ENCODE data around the gene SYNGR4.

The SYNGR4 gene

GRCh38 chr19:48341515-48342413, 22.4 kb upstream of the SYNGR4 start:
- no peak for DNase-seq (ENCODE audit: low read depth)

- no peak for DNase-seq (ENCODE audit: low read depth)
Measured at GRCh38 chr19:48342414-48342738, 21.8 kb upstream of the SYNGR4 start.

GRCh38 chr19:48342841-48343540, 21.2 kb upstream of the SYNGR4 start:
- DNase-seq (ENCODE audit: low read depth): no peak

GRCh38 chr19:48344892-48345291, 19.3 kb upstream of the SYNGR4 start:
- DNase-seq (ENCODE audit: low read depth): no peak

DNA sequence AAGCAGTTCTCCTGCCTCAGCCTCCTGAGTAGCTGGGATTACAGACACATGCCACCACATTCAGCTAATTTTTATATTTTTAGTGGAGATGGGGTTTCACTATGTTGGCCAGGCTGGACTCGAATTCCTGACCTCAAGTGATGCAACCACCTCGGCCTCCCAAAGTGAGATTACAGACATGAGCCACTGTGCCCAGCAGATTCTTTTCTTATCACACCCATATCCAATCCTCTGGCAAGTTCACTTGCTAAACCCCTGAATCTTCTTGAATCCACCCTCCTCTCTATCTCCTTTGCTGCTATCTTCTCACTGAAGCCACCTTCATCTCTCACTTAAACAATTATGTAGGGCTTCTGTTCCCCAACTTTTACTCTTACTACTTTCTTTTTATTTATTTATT, 18.0 kb upstream of the SYNGR4 start:
- no peak for DNase-seq (ENCODE audit: low read depth)

DNA sequence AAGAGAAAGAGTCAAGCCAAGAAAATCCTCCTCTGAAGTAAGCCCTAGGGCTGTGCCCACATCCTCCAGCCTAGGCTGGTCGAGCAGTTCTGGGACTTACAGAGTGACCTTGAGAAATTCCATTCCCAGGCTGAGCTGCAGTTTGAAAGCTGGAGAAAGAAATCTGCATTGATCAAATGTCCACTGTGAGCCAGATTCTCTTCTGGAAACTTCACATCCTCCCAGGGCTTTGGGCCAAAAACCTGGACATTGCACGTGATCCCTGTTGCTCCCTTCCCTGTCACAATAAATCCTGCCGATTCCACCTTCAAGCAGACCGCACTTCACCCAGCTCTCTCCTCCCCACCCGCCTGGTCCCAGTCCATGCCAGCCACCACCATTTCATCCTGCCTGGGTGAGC, 16.1 kb upstream of the SYNGR4 start:
- no peak for DNase-seq (ENCODE audit: low read depth)

DNA sequence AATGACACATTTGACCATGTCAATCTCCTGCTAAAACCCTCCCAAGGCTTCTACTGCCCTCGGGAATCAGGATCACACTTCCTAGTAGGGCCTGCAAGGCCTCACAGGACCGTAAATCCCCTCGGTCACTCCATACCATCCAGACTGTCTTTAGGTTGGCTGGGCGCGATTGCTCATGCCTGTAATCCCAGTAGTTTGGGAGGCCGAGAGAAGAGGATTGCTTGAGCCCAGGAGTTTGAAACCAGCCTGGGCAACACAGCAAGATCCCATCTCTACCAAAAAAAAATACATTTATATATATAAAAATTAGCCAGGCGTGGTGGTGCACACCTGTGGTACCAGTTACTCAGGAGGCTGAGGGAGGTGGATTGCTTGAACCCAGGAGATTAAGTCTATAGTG, 15.4 kb upstream of the SYNGR4 start:
- no peak for DNase-seq (ENCODE audit: low read depth)

- DNase-seq (ENCODE audit: low read depth): no peak
Measured at GRCh38 chr19:48350856-48351255, 13.3 kb upstream of the SYNGR4 start.

DNA sequence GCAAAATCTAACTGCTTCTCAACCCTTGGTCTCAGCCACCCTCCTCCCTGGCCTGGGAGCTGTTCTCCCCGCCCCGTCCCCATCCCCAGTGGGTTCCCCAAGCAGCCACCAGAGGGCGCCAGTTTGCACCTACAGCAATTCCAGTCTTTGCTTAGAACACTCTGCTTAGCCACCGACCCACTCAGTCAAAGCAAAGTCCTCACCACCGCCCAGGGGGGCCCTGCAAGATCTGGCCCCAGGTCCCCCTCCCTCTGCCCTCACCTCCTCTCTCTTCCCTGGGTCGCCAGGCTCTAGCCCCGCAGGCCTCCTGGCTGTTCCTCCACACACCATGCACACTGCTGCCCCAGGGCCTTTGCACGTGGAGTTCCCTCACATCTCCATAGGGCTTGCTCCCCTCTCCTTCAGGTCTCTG, 12.8 kb upstream of the SYNGR4 start:
- peak; percentile 79 for DNase-seq (ENCODE audit: low read depth)

DNA sequence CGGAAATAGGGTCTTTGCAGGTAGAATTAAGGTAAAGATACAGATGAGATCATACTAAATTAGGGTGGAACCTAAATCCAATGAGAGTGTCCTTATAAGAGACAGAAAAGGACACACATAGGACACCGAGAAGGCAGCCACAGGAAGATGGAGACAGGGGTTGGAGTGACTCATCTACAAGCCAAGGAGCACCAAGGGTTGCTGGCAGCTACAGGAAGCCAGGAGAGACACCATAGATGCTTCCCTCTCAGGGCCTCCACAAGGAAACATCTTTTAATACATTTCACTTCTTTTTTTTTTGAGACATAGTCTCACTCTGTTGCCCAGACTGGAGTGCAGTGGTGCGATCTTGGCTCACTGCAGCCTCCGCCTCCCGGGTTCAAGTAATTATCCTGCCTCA, 10.5 kb upstream of the SYNGR4 start:
- no peak for DNase-seq (ENCODE audit: low read depth)

DNA sequence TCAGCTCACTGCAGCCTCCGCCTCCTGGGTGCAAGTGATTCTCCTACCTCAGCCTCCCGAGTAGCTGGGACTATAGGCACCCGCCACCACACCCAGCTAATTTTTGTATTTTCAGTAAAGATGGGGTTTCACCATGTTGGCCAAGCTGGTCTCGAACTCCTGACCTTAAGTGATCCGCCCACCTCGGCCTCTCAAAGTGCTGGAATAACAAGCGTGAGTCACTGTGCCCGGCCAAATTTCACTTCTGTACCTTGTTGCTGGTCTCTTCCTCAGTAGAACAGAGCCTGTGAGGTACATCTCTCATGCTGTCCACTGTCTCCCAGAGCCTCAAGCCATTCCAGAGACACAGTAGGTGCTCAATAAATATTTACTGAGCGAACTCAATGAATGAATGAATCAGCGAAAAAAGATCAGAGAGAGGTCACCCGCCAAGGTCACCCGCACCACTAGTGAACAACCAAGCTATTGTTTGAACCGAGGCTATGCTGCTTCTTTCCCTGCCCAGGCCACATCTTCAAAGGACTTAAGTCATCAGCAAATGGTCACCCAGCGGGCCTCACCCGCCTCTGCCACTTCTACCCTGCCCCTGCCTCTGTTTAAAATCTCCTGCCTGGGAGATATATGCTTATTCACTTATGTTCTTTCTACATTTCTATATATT, 9.7 kb upstream of the SYNGR4 start:
- DNase-seq (ENCODE audit: low read depth): no peak

- DNase-seq (ENCODE audit: low read depth): no peak
Measured at GRCh38 chr19:48355365-48355954, 8.7 kb upstream of the SYNGR4 start.

GRCh38 chr19:48359123-48359522, 5.0 kb upstream of the SYNGR4 start:
- DNase-seq (ENCODE audit: low read depth): no peak

GRCh38 chr19:48361912-48362311, 2.3 kb upstream of the SYNGR4 start:
- DNase-seq (ENCODE audit: low read depth): no peak

DNA sequence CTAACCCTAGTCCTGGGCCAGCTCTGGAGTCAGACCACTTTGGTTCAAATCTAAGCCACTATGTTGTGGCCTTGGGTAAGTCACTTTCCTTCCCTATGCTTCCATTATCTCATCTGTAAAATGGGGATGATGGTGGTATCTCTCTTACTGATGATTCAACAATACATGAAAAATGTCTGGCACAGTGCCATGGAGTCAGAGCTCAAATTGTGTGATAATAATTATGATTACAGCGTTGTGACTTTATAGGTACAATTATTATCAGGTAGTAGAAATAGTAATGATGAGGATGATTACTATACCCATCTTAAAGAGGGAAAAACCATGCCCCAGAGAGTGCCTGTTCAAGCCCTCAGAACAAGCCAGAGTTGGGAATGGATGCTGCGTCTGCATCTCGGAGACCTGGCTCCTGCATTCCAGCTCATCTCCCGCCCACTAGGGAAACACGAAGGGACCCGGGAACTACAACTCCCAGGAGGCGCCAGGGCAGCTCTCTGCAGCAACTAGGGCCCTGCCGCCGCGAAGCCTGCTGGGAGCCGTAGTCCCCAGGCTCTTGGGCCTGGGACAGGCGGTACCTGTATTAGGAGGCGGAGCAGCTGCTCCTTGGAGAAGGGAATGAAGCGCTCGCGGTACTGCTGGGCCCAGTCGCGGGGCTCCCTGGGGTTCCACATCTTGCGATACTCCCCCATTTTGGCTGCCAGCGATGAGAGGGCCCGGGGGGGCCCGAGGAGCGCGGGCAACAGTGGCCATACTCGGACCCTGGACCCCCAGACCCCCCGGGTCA, 1.3 kb upstream of the SYNGR4 start:
- peak; percentile 73 for DNase-seq (ENCODE audit: low read depth)

DNA sequence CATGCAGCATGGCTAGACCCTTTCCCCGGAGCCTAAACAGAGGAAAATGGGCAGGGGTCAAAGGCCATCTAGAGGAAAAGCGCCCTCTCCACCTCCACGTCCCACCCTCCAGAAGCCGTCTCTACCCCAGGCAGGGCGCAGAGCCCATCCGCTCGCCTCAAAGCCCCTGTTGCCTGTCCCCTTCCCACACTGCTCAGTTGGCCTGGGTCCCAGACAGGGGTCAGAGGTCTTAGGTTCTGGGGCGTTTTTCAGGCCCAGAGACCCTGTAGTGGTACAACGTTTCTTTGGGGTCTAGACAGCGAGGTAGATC, 712 bp upstream of the SYNGR4 start:
- peak; percentile 4 for DNase-seq (ENCODE audit: low read depth)

DNA sequence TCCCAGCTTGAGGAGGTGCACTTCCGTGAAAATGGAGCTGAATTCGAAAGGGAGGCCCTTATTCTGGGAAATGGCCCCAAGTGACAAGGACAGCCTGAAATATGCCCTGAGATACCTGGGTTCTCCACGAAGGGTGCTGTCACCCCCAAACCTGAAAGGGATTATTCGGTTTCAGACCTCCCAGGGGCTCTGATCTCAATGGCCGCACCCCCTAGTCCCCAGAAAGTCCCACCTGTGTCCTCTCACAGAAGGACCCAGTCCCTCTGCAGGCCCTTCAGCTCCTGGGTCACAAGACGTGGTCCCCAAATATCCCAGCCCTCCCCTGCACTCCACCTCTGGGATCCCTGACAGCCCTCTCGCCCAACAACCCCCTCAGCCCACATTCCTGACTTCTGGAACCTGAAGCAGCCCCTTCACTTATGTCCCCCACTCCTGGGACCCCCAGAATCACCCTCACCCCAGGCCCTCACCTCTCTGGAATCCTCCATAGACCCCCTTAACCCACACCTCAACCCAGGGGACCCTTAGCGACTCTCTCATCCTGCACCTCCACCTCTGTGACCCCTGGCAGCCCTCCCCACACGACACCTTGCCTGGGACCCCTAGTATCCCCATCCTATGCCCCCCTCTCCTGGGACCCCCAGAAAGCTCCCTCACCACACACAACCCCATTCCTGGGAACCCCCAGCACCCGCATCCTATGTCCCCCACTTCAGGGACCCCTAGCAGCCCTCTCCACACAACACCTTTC, 606 bp downstream of the SYNGR4 start:
- DNase-seq (ENCODE audit: low read depth): no peak

DNA sequence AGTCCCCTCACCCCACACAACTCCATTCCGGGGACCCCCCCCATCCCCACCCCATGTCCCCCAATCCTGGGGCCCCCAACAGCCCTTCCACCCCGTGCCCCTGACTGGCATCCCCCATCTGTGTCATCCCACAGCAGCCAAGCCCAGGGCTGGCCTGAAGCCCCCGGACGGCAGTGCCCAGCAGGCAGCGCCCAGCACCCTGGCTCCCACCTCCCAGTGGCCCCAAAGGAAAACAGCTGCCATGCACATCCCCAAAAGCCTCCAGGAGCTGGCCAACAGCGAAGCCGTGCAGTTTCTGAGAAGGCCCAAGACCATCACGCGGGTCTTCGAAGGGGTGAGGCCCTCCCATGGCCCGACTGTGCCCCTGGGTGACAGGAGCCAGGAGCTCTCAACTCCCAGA, 1.4 kb downstream of the SYNGR4 start:
- DNase-seq (ENCODE audit: low read depth): no peak

- DNase-seq (ENCODE audit: low read depth): no peak
Measured at GRCh38 chr19:48367855-48368254, 3.7 kb downstream of the SYNGR4 start.

- DNase-seq (ENCODE audit: low read depth): no peak
Measured at GRCh38 chr19:48368936-48369335, 4.8 kb downstream of the SYNGR4 start.

GRCh38 chr19:48370955-48371354, 6.8 kb downstream of the SYNGR4 start:
- DNase-seq (ENCODE audit: low read depth): no peak
